Liver (tissue), 3 donors: Measurements from ENCODE around the gene DRD1.

Experiments
- EGR1 ChIP-seq, 2 donors: IDR thresholded peaks; 2 replicates each; pipeline ENCODE4 v1.6.1; 2016 to 2018; ENCODE audit warnings: antibody characterized with exemption in 2 of 2, low read depth in 2 of 2
- MAX ChIP-seq: IDR thresholded peaks from 2 replicates; pipeline ENCODE4 v1.6.1; 2016; ENCODE audit warnings: antibody characterized with exemption
- RAD21 ChIP-seq, 2 donors: IDR thresholded peaks; 2 replicates each; pipeline ENCODE4 v1.6.1; 2016; ENCODE audit warnings: antibody characterized with exemption in 2 of 2, mild to moderate bottlenecking in 2 of 2
- TAF1 ChIP-seq: conservative IDR thresholded peaks from 2 replicates; pipeline ENCODE4 v1.6.1; 2016; ENCODE audit warnings: antibody characterized with exemption, mild to moderate bottlenecking
- YY1 ChIP-seq: IDR thresholded peaks from 2 replicates; pipeline ENCODE4 v1.6.1; 2016; ENCODE audit warnings: antibody characterized with exemption, mild to moderate bottlenecking
- TF ChIP-seq, protein P1 (sequence below): fragments of 150-350 bp; IDR thresholded peaks from 2 replicates; pipeline ENCODE4 v1.5.1; 2017; ENCODE audit warnings: improper control_type of control experiment, low read depth, low read length; ENCODE audit not compliant: missing input control
- TF ChIP-seq, protein P2 (sequence below): IDR thresholded peaks from 2 replicates; pipeline ENCODE4 v1.6.1; 2016; ENCODE audit warnings: antibody characterized with exemption, mild to moderate bottlenecking
- donor health status: healthy.
- donor health status: healthy.

DNA sequence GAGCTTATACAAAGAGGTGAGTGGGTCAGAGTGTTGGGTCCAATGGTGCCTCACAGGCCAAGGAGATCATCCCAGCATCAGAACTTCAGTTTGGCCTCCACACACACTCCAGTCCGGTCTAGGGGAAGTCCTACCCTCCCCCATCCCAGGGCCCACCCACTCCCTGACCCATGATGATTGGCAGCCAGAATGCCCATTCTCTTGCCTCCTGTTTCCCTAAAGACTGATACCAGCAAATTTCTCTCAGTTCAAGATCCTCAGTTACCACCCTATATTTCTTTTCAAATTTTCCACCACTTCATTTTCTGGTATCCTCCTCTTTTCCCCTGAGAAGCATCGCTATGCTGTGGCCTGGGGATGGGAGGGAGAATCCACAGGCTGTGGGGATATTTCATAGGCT, 21.9 kb downstream of the DRD1 start:
- TF ChIP-seq EGR1 (IDR thresholded peaks at IDR 0.05; ENCODE audit: low read depth in 2 of 2) (no peak), MAX (no peak), TAF1 (no peak), RAD21 (IDR thresholded peaks at IDR 0.05) (no peak), YY1 (no peak)
- TF ChIP-seq, protein P1, sequence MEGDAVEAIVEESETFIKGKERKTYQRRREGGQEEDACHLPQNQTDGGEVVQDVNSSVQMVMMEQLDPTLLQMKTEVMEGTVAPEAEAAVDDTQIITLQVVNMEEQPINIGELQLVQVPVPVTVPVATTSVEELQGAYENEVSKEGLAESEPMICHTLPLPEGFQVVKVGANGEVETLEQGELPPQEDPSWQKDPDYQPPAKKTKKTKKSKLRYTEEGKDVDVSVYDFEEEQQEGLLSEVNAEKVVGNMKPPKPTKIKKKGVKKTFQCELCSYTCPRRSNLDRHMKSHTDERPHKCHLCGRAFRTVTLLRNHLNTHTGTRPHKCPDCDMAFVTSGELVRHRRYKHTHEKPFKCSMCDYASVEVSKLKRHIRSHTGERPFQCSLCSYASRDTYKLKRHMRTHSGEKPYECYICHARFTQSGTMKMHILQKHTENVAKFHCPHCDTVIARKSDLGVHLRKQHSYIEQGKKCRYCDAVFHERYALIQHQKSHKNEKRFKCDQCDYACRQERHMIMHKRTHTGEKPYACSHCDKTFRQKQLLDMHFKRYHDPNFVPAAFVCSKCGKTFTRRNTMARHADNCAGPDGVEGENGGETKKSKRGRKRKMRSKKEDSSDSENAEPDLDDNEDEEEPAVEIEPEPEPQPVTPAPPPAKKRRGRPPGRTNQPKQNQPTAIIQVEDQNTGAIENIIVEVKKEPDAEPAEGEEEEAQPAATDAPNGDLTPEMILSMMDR: no peak
- TF ChIP-seq, protein P2, sequence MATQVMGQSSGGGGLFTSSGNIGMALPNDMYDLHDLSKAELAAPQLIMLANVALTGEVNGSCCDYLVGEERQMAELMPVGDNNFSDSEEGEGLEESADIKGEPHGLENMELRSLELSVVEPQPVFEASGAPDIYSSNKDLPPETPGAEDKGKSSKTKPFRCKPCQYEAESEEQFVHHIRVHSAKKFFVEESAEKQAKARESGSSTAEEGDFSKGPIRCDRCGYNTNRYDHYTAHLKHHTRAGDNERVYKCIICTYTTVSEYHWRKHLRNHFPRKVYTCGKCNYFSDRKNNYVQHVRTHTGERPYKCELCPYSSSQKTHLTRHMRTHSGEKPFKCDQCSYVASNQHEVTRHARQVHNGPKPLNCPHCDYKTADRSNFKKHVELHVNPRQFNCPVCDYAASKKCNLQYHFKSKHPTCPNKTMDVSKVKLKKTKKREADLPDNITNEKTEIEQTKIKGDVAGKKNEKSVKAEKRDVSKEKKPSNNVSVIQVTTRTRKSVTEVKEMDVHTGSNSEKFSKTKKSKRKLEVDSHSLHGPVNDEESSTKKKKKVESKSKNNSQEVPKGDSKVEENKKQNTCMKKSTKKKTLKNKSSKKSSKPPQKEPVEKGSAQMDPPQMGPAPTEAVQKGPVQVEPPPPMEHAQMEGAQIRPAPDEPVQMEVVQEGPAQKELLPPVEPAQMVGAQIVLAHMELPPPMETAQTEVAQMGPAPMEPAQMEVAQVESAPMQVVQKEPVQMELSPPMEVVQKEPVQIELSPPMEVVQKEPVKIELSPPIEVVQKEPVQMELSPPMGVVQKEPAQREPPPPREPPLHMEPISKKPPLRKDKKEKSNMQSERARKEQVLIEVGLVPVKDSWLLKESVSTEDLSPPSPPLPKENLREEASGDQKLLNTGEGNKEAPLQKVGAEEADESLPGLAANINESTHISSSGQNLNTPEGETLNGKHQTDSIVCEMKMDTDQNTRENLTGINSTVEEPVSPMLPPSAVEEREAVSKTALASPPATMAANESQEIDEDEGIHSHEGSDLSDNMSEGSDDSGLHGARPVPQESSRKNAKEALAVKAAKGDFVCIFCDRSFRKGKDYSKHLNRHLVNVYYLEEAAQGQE: no peak
